H9 (cell line): ENCODE measurements around the gene DCUN1D4. TPM values are rescaled to one million over a fixed set of nuclear protein-coding genes. Genes with fewer than 3 reads are reported as not detected.

Source experiments
- DNase-seq: peaks from one replicate; pipeline ENCODE4 v3.0.0-alpha.2; 2017
- H2AFZ ChIP-seq: one replicate; pipeline ENCODE4 v1.6.1; 2013; ENCODE audit warnings: mild to moderate bottlenecking, low read length, control low read depth, moderate library complexity
- H2AK5ac ChIP-seq: 2 replicates; pipeline ENCODE4 v1.6.1; 2013; ENCODE audit warnings: low read length, control low read depth, mixed read lengths; ENCODE audit not compliant: insufficient read length
- H2BK120ac ChIP-seq: one replicate; pipeline ENCODE4 v1.6.1; 2013; ENCODE audit warnings: low read depth, mild to moderate bottlenecking, low read length, control low read depth, inconsistent platforms; ENCODE audit not compliant: poor library complexity, severe bottlenecking
- H2BK12ac ChIP-seq: 2 replicates; pipeline ENCODE4 v1.6.1; 2013; ENCODE audit warnings: low read length, control low read depth, mixed read lengths, low read depth; ENCODE audit not compliant: insufficient read length
- H2BK15ac ChIP-seq: 2 replicates; pipeline ENCODE4 v1.6.1; 2013; ENCODE audit warnings: low read depth, low read length, control low read depth
- H2BK20ac ChIP-seq: one replicate; pipeline ENCODE4 v1.6.1; 2013; ENCODE audit warnings: low read depth, mild to moderate bottlenecking, low read length, control low read depth, inconsistent platforms; ENCODE audit not compliant: poor library complexity, severe bottlenecking
- H2BK5ac ChIP-seq: 2 replicates; pipeline ENCODE4 v1.6.1; 2013; ENCODE audit warnings: low read length, control low read depth, mixed read lengths; ENCODE audit not compliant: insufficient read length
- H3K14ac ChIP-seq: 2 replicates; pipeline ENCODE4 v1.6.1; 2013; ENCODE audit warnings: low read length, control low read depth; ENCODE audit not compliant: insufficient read depth
- H3K18ac ChIP-seq: 2 replicates; pipeline ENCODE4 v1.6.1; 2013; ENCODE audit warnings: low read depth, mild to moderate bottlenecking, mixed read lengths, low read length, control low read depth; ENCODE audit not compliant: insufficient read length
- H3K23ac ChIP-seq: 2 replicates; pipeline ENCODE4 v1.6.1; 2013; ENCODE audit warnings: low read length, control low read depth, mixed read lengths, low read depth; ENCODE audit not compliant: insufficient read length
- H3K23me2 ChIP-seq: 2 replicates; pipeline ENCODE4 v1.6.1; 2013; ENCODE audit warnings: low read depth, mild to moderate bottlenecking, mixed read lengths, low read length, control low read depth; ENCODE audit not compliant: insufficient read length, poor library complexity, severe bottlenecking
- H3K27ac ChIP-seq: 2 replicates; pipeline ENCODE4 v1.5.1; 2013; ENCODE audit warnings: low read length, control low read depth, mixed read lengths, low read depth; ENCODE audit not compliant: insufficient read length
- H3K27me3 ChIP-seq: 2 replicates; pipeline ENCODE4 v1.6.1; 2013; ENCODE audit warnings: low read length, control low read depth, inconsistent platforms; ENCODE audit not compliant: insufficient read depth
- H3K4ac ChIP-seq: 2 replicates; pipeline ENCODE4 v1.6.1; 2013; ENCODE audit warnings: low read depth, mild to moderate bottlenecking, control low read depth, inconsistent platforms, low read length, moderate library complexity
- H3K4me1 ChIP-seq: 2 replicates; pipeline ENCODE4 v1.6.1; 2013; ENCODE audit warnings: low read length, control low read depth, inconsistent platforms; ENCODE audit not compliant: insufficient read depth
- H3K4me2 ChIP-seq: 2 replicates; pipeline ENCODE4 v1.6.1; 2013; ENCODE audit warnings: low read length, control low read depth, mixed read lengths; ENCODE audit not compliant: insufficient read length, insufficient read depth
- H3K56ac ChIP-seq: 2 replicates; pipeline ENCODE4 v1.6.1; 2013; ENCODE audit warnings: low read depth, mild to moderate bottlenecking, mixed read lengths, low read length, control low read depth; ENCODE audit not compliant: insufficient read length
- H3K79me1 ChIP-seq: 2 replicates; pipeline ENCODE4 v1.6.1; 2013; ENCODE audit warnings: low read depth, mild to moderate bottlenecking, moderate library complexity, low read length, control low read depth, inconsistent platforms; ENCODE audit not compliant: insufficient read depth, poor library complexity, severe bottlenecking
- H3K79me2 ChIP-seq: 2 replicates; pipeline ENCODE4 v1.6.1; 2013; ENCODE audit warnings: low read length, control low read depth, inconsistent platforms; ENCODE audit not compliant: insufficient read depth
- H3K9ac ChIP-seq: 2 replicates; pipeline ENCODE4 v1.6.1; 2013; ENCODE audit warnings: low read length, control low read depth, mixed read lengths; ENCODE audit not compliant: insufficient read length; ENCODE audit errors: extremely low read depth
- H3K9me3 ChIP-seq: one replicate; pipeline ENCODE4 v1.6.1; 2013; ENCODE audit warnings: low read depth, low read length, inconsistent platforms; ENCODE audit not compliant: control insufficient read depth
- H3T11ph ChIP-seq: one replicate; pipeline ENCODE4 v1.6.1; 2013; ENCODE audit warnings: mild to moderate bottlenecking, low read length, control low read depth, inconsistent platforms
- H4K20me1 ChIP-seq: one replicate; pipeline ENCODE4 v1.6.1; 2013; ENCODE audit not compliant: control insufficient read depth, insufficient read length, insufficient read depth
- H4K5ac ChIP-seq: 2 replicates; pipeline ENCODE4 v1.6.1; 2013; ENCODE audit warnings: low read depth, mild to moderate bottlenecking, mixed read lengths, low read length, control low read depth; ENCODE audit not compliant: insufficient read length
- H4K8ac ChIP-seq: replicated peaks from 2 replicates; pipeline ENCODE4 v1.6.1; 2013; ENCODE audit warnings: low read length, control low read depth, mixed read lengths, low read depth; ENCODE audit not compliant: insufficient read length
- H4K91ac ChIP-seq: 2 replicates; pipeline ENCODE4 v1.6.1; 2013; ENCODE audit warnings: low read depth, mild to moderate bottlenecking, moderate library complexity, mixed read lengths, low read length, control low read depth; ENCODE audit not compliant: insufficient read length
- H3K27ac Mint-ChIP-seq, 3 experiments: 2 replicates in 2 of 3; 3 replicates in 1 of 3; pipeline ENCODE4 v1.8.0; 2020 to 2021; ENCODE audit warnings: mixed read lengths in 3 of 3, mild to moderate bottlenecking in 1 of 3, moderate library complexity in 1 of 3
- H3K27me3 Mint-ChIP-seq: 2 replicates; pipeline ENCODE4 v1.8.0; 2021; ENCODE audit warnings: low read depth, mild to moderate bottlenecking, moderate library complexity, mixed read lengths
- H3K36me3 Mint-ChIP-seq, 3 experiments: 2 replicates in 2 of 3; 3 replicates in 1 of 3; pipeline ENCODE4 v1.8.0; 2020 to 2021; ENCODE audit warnings: low read depth in 3 of 3, mixed read lengths in 3 of 3; ENCODE audit not compliant: insufficient read depth in 1 of 3
- H3K4me1 Mint-ChIP-seq, 2 experiments: 2 replicates each; pipeline ENCODE4 v1.8.0; 2020; ENCODE audit warnings: mixed read lengths in 2 of 2
- H3K4me3 Mint-ChIP-seq, 2 experiments: 2 replicates in 1 of 2; 3 replicates in 1 of 2; pipeline ENCODE4 v1.8.0; 2020 to 2021; ENCODE audit warnings: mild to moderate bottlenecking in 2 of 2, mixed read lengths in 2 of 2, moderate library complexity in 1 of 2
- H3K9me3 Mint-ChIP-seq, 2 experiments: 2 replicates in 1 of 2; 3 replicates in 1 of 2; pipeline ENCODE4 v1.8.0; 2020; ENCODE audit warnings: mild to moderate bottlenecking in 2 of 2, mixed read lengths in 2 of 2, moderate library complexity in 1 of 2
- CTCF ChIP-seq: fragments of 200-600 bp; sonication (generic); conservative IDR thresholded peaks from 3 replicates; pipeline ENCODE4 v1.8.0; 2021; ENCODE audit warnings: antibody characterized with exemption, mild to moderate bottlenecking
- WGBS: extraction: QIAGEN DNeasy Blood & Tissue Kit; methylation state at CpG from one replicate; pipeline ENCODE4 v1.1.7; 2013; ENCODE audit warnings: missing lambda C conversion rate, low lambda C conversion rate, mixed read lengths; ENCODE audit not compliant: insufficient read length; ENCODE audit errors: extremely low coverage; 5-methylcytosine and 5-hydroxymethylcytosine counted together
- total RNA-seq: library from RNA; stranded (reverse); gene quantifications from 2 replicates; pipeline ENCODE4 v1.2.1, GENCODE V29; 2021

DCUN1D4 gene
- total RNA-seq, 1 experiment from 2014 or later = 46.7 TPM

GRCh38 chr4:51858605-51859202, 15.8 kb downstream of the DCUN1D4 start:
- no peak overlapping the region for H3K27ac ChIP-seq
- H2BK120ac ChIP-seq = no peak overlapping the region
- no peak overlapping the region for H2BK12ac ChIP-seq
- H3T11ph ChIP-seq = no peak overlapping the region
- no peaks in the 10 kb centered on the region for H4K20me1 ChIP-seq
- Mint-ChIP-seq H3K4me1 (peaks cover 40 to 42% of the 10 kb centered on the region in 2 experiments), H3K27ac (no peak overlapping the region), H3K27me3 (no peaks in the 10 kb centered on the region), H3K4me3 (no peak overlapping the region), H3K9me3 (no peaks in the 10 kb centered on the region), H3K36me3 (peaks cover 0 to 3% (median 0%) of the 10 kb centered on the region in 3 experiments; a peak in 2 of 7 replicates)
- H3K9ac ChIP-seq = no peak overlapping the region
- H3K79me1 ChIP-seq = no peaks in the 10 kb centered on the region
- H3K27me3 ChIP-seq = no peaks in the 10 kb centered on the region
- DNase-seq = no peak
- H3K4me1 ChIP-seq = peaks cover 8% of the 10 kb centered on the region
- TF ChIP-seq CTCF = no peak
- no peak overlapping the region for H3K56ac ChIP-seq
- no peak overlapping the region for H2AFZ ChIP-seq
- H3K4me2 ChIP-seq = no peak overlapping the region
- no peak overlapping the region for H2BK15ac ChIP-seq
- peaks cover 16% of the 10 kb centered on the region; the same call in 1 of the 2 replicates for H3K79me2 ChIP-seq
- no peak overlapping the region for H4K91ac ChIP-seq
- no peak overlapping the region for H2BK5ac ChIP-seq
- H3K23me2 ChIP-seq = no peaks in the 10 kb centered on the region
- H2BK20ac ChIP-seq = no peak overlapping the region
- no peak overlapping the region for H4K5ac ChIP-seq
- no peak overlapping the region for H3K23ac ChIP-seq
- no peak overlapping the region for H3K14ac ChIP-seq
- no peaks in the 10 kb centered on the region for H3K9me3 ChIP-seq
- H2AK5ac ChIP-seq = no peak overlapping the region
- no peak overlapping the region for H3K18ac ChIP-seq
- no CpG with 5 or more reads among the region's 3 CpGs for WGBS
- no peak overlapping the region for H3K4ac ChIP-seq
- H4K8ac ChIP-seq = no peak overlapping the region
